CD14-positive monocyte (primary cell): ENCODE measurements around the gene RNF40. TPM values are rescaled to one million over a fixed set of nuclear protein-coding genes. Genes with fewer than 3 reads are reported as not detected.
A peak's percentile ranks its signal among the peaks of the same experiment; 100 is the strongest.

Source experiments
- DNase-seq, 3 donors: peaks; one replicate each; pipeline ENCODE4 v3.0.0-alpha.2; 2011 to 2022
- H2AFZ ChIP-seq: 2 replicates; pipeline ENCODE4 v1.6.0; 2012; ENCODE audit warnings: mild to moderate bottlenecking, low read depth, low read length, inconsistent platforms; ENCODE audit not compliant: insufficient read depth, poor library complexity, severe bottlenecking
- H3K27ac ChIP-seq, 2 donors: 1 replicate in 1 of 2; 2 replicates in 1 of 2; pipeline ENCODE4 v1.5.1; 2012 to 2013; ENCODE audit warnings: low read length in 2 of 2, control low read depth in 1 of 2, inconsistent platforms in 1 of 2, low read depth in 1 of 2, mild to moderate bottlenecking in 1 of 2
- H3K27me3 ChIP-seq, 2 donors: one replicate each; pipeline versions ENCODE4 v1.6.0 to v1.6.1; 2011 to 2013; ENCODE audit warnings: low read length in 2 of 2; ENCODE audit not compliant: control insufficient read depth in 2 of 2, insufficient read depth in 2 of 2
- H3K36me3 ChIP-seq, 2 donors: replicated peaks in 1 of 2; 1 replicate in 1 of 2; 2 replicates in 1 of 2; pipeline versions ENCODE4 v1.5.1 to v1.6.1; 2012 to 2013; ENCODE audit warnings: low read length in 2 of 2, control low read depth in 1 of 2, inconsistent platforms in 1 of 2, mild to moderate bottlenecking in 1 of 2; ENCODE audit not compliant: insufficient read depth in 2 of 2, control insufficient read depth in 1 of 2
- H3K4me1 ChIP-seq, 2 donors: 1 replicate in 1 of 2; 2 replicates in 1 of 2; pipeline versions ENCODE4 v1.5.1 to v1.6.1; 2012 to 2013; ENCODE audit warnings: low read length in 2 of 2, control low read depth in 1 of 2, inconsistent platforms in 1 of 2, mild to moderate bottlenecking in 1 of 2, moderate library complexity in 1 of 2; ENCODE audit not compliant: insufficient read depth in 2 of 2, control insufficient read depth in 1 of 2
- H3K4me2 ChIP-seq: replicated peaks from 2 replicates; pipeline ENCODE3; 2012; ENCODE audit warnings: low read length, moderate library complexity, mild to moderate bottlenecking; ENCODE audit not compliant: poor library complexity, severe bottlenecking; ENCODE audit errors: extremely low read depth
- H3K4me3 ChIP-seq, 3 experiments: fragments of 200-600 bp in 1 of 3; sonication (generic) in 1 of 3; replicated peaks in 1 of 3; 1 replicate in 2 of 3; 2 replicates in 1 of 3; pipeline ENCODE4 v1.5.1; 2011 to 2013; ENCODE audit warnings: low read length in 3 of 3, mild to moderate bottlenecking in 3 of 3, control low read depth in 2 of 3, low read depth in 2 of 3, inconsistent platforms in 1 of 3, moderate library complexity in 1 of 3
- H3K79me2 ChIP-seq: 2 replicates; pipeline ENCODE4 v1.6.0; 2012; ENCODE audit warnings: mild to moderate bottlenecking, control low read depth, inconsistent platforms, low read length, moderate library complexity; ENCODE audit not compliant: insufficient read depth
- H3K9ac ChIP-seq: 2 replicates; pipeline ENCODE4 v1.6.0; 2017; ENCODE audit warnings: low read length, mild to moderate bottlenecking; ENCODE audit not compliant: insufficient read depth, poor library complexity, severe bottlenecking
- H3K9me3 ChIP-seq, 2 donors: replicated peaks in 1 of 2; 1 replicate in 1 of 2; 2 replicates in 1 of 2; pipeline versions ENCODE4 v1.5.1 to v1.6.1; 2012 to 2013; ENCODE audit warnings: low read length in 2 of 2, control low read depth in 1 of 2; ENCODE audit not compliant: control insufficient read depth in 1 of 2, insufficient read depth in 1 of 2
- H4K20me1 ChIP-seq: 2 replicates; pipeline ENCODE4 v1.6.0; 2012; ENCODE audit warnings: mild to moderate bottlenecking, low read length, control low read depth, moderate library complexity; ENCODE audit not compliant: insufficient read depth
- H3K27ac Mint-ChIP-seq, 7 donors: one replicate each; pipeline ENCODE4 v1.8.0; 2020; ENCODE audit warnings: mild to moderate bottlenecking in 7 of 7, mixed read lengths in 7 of 7, moderate library complexity in 6 of 7, inconsistent platforms in 2 of 7
- H3K27me3 Mint-ChIP-seq, 3 donors: one replicate each; pipeline ENCODE4 v1.8.0; 2021 to 2022; ENCODE audit warnings: low read depth in 3 of 3, mild to moderate bottlenecking in 3 of 3, mixed read lengths in 3 of 3, moderate library complexity in 3 of 3, inconsistent platforms in 1 of 3
- H3K36me3 Mint-ChIP-seq, 2 donors: one replicate each; pipeline ENCODE4 v1.8.0; 2020; ENCODE audit warnings: mixed read lengths in 2 of 2, inconsistent platforms in 1 of 2, mild to moderate bottlenecking in 1 of 2
- H3K4me1 Mint-ChIP-seq: one replicate; pipeline ENCODE4 v1.8.0; 2020; ENCODE audit warnings: mild to moderate bottlenecking, mixed read lengths
- H3K4me3 Mint-ChIP-seq, 2 donors: one replicate each; pipeline ENCODE4 v1.8.0; 2020; ENCODE audit warnings: mild to moderate bottlenecking in 2 of 2, mixed read lengths in 2 of 2, moderate library complexity in 1 of 2
- H3K9me3 Mint-ChIP-seq, 7 donors: one replicate each; pipeline ENCODE4 v1.8.0; 2020 to 2022; ENCODE audit warnings: mixed read lengths in 7 of 7, mild to moderate bottlenecking in 6 of 7, moderate library complexity in 6 of 7, inconsistent platforms in 2 of 7
- WGBS: methylation state at CpG from one replicate; pipeline ENCODE4 v1.1.5; 2013; ENCODE audit warnings: missing lambda C conversion rate; ENCODE audit not compliant: insufficient coverage; 5-methylcytosine and 5-hydroxymethylcytosine counted together
- intact Hi-C, 2 donors: fragments of 100-400 bp; cut with micrococcal nuclease; formaldehyde crosslinking; loops; one replicate each; pipeline versions ENCODE4 v1.15.0 to v1.15.1; 2023
- polyA plus RNA-seq, 3 donors: library from polyadenylated mRNA; depleted of rRNA in 1 of 3; unstranded in 2 of 3; stranded (reverse) in 1 of 3; fragments of 300-500 nt in 2 of 3; fragments of >200 nt in 1 of 3; fragmentation: Illumina TruSeq in 2 of 3; gene quantifications; 1 replicate in 2 of 3; 2 replicates in 1 of 3; pipeline ENCODE4 v1.2.3, GENCODE V29; 2012 to 2021
- TF ChIP-seq, protein P1 (sequence below): fragments of 200-600 bp; IDR thresholded peaks from one replicate; pipeline ENCODE4 v1.8.0; 2022; ENCODE audit warnings: antibody characterized with exemption, mild to moderate bottlenecking

RNF40 gene
- polyA plus RNA-seq, 3 donors, result 14.8 to 53.5 (median 34.9) TPM

DNA sequence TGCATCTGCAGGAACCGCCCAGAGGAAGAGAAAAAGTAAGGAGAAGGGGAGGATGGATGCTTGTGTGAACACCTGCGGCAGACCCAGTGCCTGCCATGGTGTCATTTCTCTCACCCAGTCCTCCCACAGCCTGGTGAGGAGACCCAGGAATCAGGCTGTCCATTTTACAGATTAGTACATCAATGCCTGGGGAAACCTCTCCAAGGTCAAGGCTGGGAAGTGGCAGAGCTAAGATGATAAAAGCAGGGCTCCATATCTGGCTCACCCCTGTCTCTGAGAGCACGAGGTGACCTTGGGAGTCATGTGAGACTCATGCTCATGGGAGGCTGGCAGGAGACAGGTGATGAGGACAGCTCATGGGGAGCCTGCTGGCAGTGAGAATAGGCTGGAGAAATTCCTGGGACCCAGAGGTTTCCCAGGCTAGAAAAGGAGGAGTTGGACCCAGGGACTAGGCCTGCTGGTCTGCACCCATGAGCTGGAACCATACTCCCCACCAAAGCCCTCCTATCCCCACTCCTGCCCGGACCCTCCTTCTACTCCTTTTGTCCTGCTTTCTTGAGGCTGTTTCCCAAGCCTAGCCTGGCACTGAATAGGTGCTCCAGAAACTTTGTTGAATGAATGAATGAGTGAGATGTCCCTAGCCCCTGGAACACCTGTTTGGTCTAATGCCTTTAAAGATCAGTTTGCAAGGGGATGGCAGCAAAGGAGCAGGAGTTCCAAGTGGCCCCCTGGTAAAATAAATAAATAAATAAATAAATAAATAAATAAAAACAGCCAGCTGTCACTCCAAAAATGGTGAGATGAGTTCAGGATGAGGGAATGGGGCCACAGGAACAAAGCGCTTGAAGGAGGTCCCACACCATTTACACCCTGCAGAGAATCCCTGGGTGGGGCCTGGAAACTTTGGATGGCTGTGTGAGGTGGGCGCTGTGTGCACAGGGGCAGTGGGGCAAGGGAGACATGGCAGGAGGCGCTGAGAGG, 23.3 kb downstream of the RNF40 start:
- Mint-ChIP-seq H3K27ac (peak overlapping the region in 2 of 7 donors; percentile 66 to 77), H3K27me3 (peaks cover 2 to 6% (median 4%) of the 10 kb centered on the region in 3 donors), H3K4me3 (peak overlapping the region; percentile 90 to 92), H3K9me3 (peaks cover 0 to 2% (median 0%) of the 10 kb centered on the region in 7 donors), H3K36me3 (peaks cover 16 to 31% of the 10 kb centered on the region in 2 donors), H3K4me1 (peaks cover 40% of the 10 kb centered on the region)
- Histone ChIP-seq H4K20me1 (no peaks in the 10 kb centered on the region), H3K36me3 (peaks cover 19 to 25% of the 10 kb centered on the region in 2 donors), H3K4me3 (peak overlapping the region in 1 of 3 experiments; percentile 94), H2AFZ (peak overlapping the region; percentile 98), H3K4me2 (peak overlapping the region; percentile 99), H3K27me3 (no peaks in the 10 kb centered on the region), H3K9ac (no peak overlapping the region), H3K4me1 (peaks cover 23 to 28% of the 10 kb centered on the region in 2 donors), H3K27ac (no peak overlapping the region), H3K79me2 (peaks cover 24% of the 10 kb centered on the region), H3K9me3 (no peaks in the 10 kb centered on the region)
- no peak for DNase-seq
- intact Hi-C loops, result loop anchor here in 1 of 2 donors (2.0 kb wide), 1 partner anchor 21 kb away; no protein-coding TSS in a partner anchor
- TF ChIP-seq, protein P1, sequence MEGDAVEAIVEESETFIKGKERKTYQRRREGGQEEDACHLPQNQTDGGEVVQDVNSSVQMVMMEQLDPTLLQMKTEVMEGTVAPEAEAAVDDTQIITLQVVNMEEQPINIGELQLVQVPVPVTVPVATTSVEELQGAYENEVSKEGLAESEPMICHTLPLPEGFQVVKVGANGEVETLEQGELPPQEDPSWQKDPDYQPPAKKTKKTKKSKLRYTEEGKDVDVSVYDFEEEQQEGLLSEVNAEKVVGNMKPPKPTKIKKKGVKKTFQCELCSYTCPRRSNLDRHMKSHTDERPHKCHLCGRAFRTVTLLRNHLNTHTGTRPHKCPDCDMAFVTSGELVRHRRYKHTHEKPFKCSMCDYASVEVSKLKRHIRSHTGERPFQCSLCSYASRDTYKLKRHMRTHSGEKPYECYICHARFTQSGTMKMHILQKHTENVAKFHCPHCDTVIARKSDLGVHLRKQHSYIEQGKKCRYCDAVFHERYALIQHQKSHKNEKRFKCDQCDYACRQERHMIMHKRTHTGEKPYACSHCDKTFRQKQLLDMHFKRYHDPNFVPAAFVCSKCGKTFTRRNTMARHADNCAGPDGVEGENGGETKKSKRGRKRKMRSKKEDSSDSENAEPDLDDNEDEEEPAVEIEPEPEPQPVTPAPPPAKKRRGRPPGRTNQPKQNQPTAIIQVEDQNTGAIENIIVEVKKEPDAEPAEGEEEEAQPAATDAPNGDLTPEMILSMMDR, result no peak
- WGBS, result 76% methylated on average over 2 of the region's 7 CpGs

DNA sequence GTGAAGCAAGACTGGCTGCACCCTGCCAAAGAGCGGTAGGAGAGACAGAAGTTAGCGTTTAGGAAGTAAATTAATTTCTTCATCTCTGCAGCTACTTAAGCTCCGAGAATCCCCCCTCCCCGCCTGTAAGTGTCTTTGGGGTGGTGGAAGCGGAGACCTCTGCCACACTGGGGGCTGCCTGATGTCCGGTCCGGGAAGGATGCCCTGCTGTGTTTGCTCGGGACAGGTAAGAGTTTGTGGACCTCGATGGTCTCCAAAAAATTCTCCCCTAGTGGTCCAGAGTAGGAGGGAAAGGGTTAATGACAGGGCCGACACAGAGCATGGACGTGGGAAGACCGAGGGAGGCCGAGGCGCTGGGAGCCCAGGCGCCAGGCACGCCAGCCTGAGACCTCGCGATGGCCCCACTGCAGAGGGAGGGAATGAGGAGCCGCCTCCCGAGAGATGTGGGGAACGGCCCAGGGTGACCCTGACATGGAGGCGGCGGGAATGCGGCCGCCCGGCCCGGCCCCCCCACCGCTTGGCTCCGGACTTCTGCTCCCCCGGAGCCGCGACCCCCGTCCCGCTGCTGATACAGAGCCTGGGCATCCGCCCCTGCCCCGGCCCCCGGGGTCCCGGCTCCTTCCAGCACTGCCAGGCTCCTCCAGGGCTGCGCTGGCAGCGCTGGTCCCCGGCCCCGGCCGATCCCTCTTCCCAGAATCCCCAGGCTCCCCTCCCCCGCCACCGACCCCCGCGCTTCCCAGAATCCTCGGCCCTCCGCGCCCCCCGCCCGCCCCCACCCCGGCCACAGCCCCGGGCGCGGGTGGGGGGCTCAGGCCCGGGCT, 24.2 kb downstream of the RNF40 start:
- H4K20me1 ChIP-seq, result no peaks in the 10 kb centered on the region
- H3K9me3 ChIP-seq, result no peaks in the 10 kb centered on the region
- Mint-ChIP-seq H3K4me1 (peaks cover 31% of the 10 kb centered on the region), H3K36me3 (peaks cover 16 to 31% of the 10 kb centered on the region in 2 donors), H3K27me3 (peaks cover 0 to 8% (median 4%) of the 10 kb centered on the region in 3 donors), H3K9me3 (peaks cover 0 to 2% (median 0%) of the 10 kb centered on the region in 7 donors), H3K27ac (peak overlapping the region in 2 of 7 donors; percentile 38 to 77), H3K4me3 (peak overlapping the region; percentile 90 to 92)
- intact Hi-C loops, result loop anchor here in 1 of 2 donors (2.0 kb wide), 1 partner anchor 20 kb away; no protein-coding TSS in a partner anchor
- H3K27ac ChIP-seq, result no peak overlapping the region
- 0% methylated on average over 29 of the region's 57 CpGs for WGBS
- peaks cover 24% of the 10 kb centered on the region for H3K79me2 ChIP-seq
- DNase-seq, result no peak
- H2AFZ ChIP-seq, result peak overlapping the region; percentile 98
- H3K4me3 ChIP-seq, result peak overlapping the region; percentile 94 to 99 (median 94)
- H3K4me1 ChIP-seq, result peaks cover 15 to 19% of the 10 kb centered on the region in 2 donors
- TF ChIP-seq, protein P1, result no peak
- H3K4me2 ChIP-seq, result peak overlapping the region; percentile 99
- peaks cover 19 to 25% of the 10 kb centered on the region in 2 donors for H3K36me3 ChIP-seq
- H3K27me3 ChIP-seq, result no peaks in the 10 kb centered on the region
- H3K9ac ChIP-seq, result peak overlapping the region; percentile 76
